Panc1 (cell line): ENCODE data around the gene LRMDA.

ENCODE experiments used
- CTCF ChIP-seq: fragments of 450-650 bp; IDR thresholded peaks from 2 replicates; pipeline ENCODE4 v1.5.1; 2017; ENCODE audit warnings: mild to moderate bottlenecking
- POLR2AphosphoS5 ChIP-seq: IDR thresholded peaks from 2 replicates; pipeline ENCODE4 v1.6.1; 2012; ENCODE audit warnings: mild to moderate bottlenecking, low read depth, low read length, moderate library complexity
- REST ChIP-seq, 2 experiments: IDR thresholded peaks; 2 replicates each; pipeline ENCODE4 v1.6.1; 2011 to 2012; ENCODE audit warnings: low read depth in 2 of 2, control low read depth in 1 of 2, low read length in 1 of 2, mild to moderate bottlenecking in 1 of 2, moderate library complexity in 1 of 2; ENCODE audit not compliant: insufficient read depth in 1 of 2
- SIN3A ChIP-seq: IDR thresholded peaks from 2 replicates; pipeline ENCODE4 v1.6.1; 2012; ENCODE audit warnings: low read depth, mild to moderate bottlenecking, low read length, moderate library complexity, borderline replicate concordance; ENCODE audit not compliant: insufficient read depth

GRCh38 chr10:75528392-75528791 lies 97.0 kb downstream of the LRMDA start:
- TF ChIP-seq CTCF (no peak), POLR2AphosphoS5 (no peak), REST (IDR thresholded peaks at IDR 0.05; ENCODE audit: insufficient read depth in 1 of 2, low read depth in 2 of 2, low read length in 1 of 2) (no peak), SIN3A (no peak)
